K562 (cell line): ENCODE measurements around the gene MED15. TPM values are rescaled to one million over a fixed set of nuclear protein-coding genes. Genes with fewer than 3 reads are reported as not detected.

Source experiments
- CEBPB ChIP-seq: fragments of 450-650 bp; IDR thresholded peaks from 2 replicates; pipeline ENCODE4 v1.6.1; 2016; ENCODE audit warnings: missing genetic modification characterization, missing compliant biosample characterization
- ELK3 ChIP-seq: fragments of 450-650 bp; formaldehyde crosslinking; IDR thresholded peaks from 2 replicates; pipeline ENCODE4 v1.4.0; 2020; ENCODE audit warnings: mild to moderate bottlenecking
- ERF ChIP-seq: fragments of 450-650 bp; formaldehyde crosslinking; IDR thresholded peaks from 2 replicates; pipeline ENCODE4 v1.4.0; 2020; ENCODE audit warnings: mild to moderate bottlenecking, mixed read lengths
- IRF2 ChIP-seq: sonication (generic); formaldehyde crosslinking; IDR thresholded peaks from 2 replicates; pipeline ENCODE4 v1.8.1; 2022; ENCODE audit warnings: mild to moderate bottlenecking, missing genetic modification reagents
- MTA3 ChIP-seq: fragments of 450-650 bp; formaldehyde crosslinking; IDR thresholded peaks from 2 replicates; pipeline ENCODE4 v1.6.1; 2017; ENCODE audit warnings: mild to moderate bottlenecking, borderline replicate concordance
- POLR2B ChIP-seq: fragments of 450-650 bp; IDR thresholded peaks from 2 replicates; pipeline ENCODE4 v1.6.1; 2018; ENCODE audit warnings: low read depth; ENCODE audit not compliant: partially characterized antibody
- TAF9B ChIP-seq: fragments of 450-650 bp; IDR thresholded peaks from 2 replicates; pipeline ENCODE4 v1.6.1; 2018; ENCODE audit warnings: mild to moderate bottlenecking; ENCODE audit not compliant: partially characterized antibody
- TBL1XR1 ChIP-seq, 2 experiments: IDR thresholded peaks; 2 replicates each; pipeline ENCODE4 v1.6.1; 2012; ENCODE audit warnings: improper control_type of control experiment in 2 of 2, low read length in 2 of 2, mild to moderate bottlenecking in 1 of 2
- TEAD4 ChIP-seq, 2 experiments: sonication (generic) in 1 of 2; formaldehyde crosslinking in 1 of 2; IDR thresholded peaks; 2 replicates each; pipeline versions ENCODE4 v1.6.1 to v1.8.0; 2012 to 2022; ENCODE audit warnings: borderline replicate concordance in 1 of 2, inconsistent platforms in 1 of 2, low read length in 1 of 2, mild to moderate bottlenecking in 1 of 2, missing genetic modification reagents in 1 of 2
- ZNF165 ChIP-seq: fragments of 250-450 bp; sonication (Bioruptor Pico); IDR thresholded peaks from 2 replicates; pipeline ENCODE4 v1.4.0; 2020; ENCODE audit warnings: borderline replicate concordance
- ZNF253 ChIP-seq: fragments of 250-450 bp; sonication (Bioruptor Pico); conservative IDR thresholded peaks from 2 replicates; pipeline ENCODE4 v1.6.1; 2021; ENCODE audit warnings: mild to moderate bottlenecking
- ZNF436 ChIP-seq: fragments of 250-450, 450-650 bp; sonication (Bioruptor Pico); formaldehyde crosslinking; IDR thresholded peaks from 2 replicates; pipeline ENCODE4 v1.7.0; 2020; ENCODE audit warnings: mild to moderate bottlenecking
- polyA plus RNA-seq, 8 experiments: library from polyadenylated mRNA; depleted of rRNA in 4 of 8; stranded (reverse) in 5 of 8; unstranded in 3 of 8; fragments of >200 nt; fragmentation: Nextera tagmentation in 2 of 8; fragmentation: Illumina TruSeq in 1 of 8; extraction: Ambion mirVana in 2 of 8; extraction: Trizol in 1 of 8; gene quantifications; 2 replicates each; pipeline versions ENCODE4 v1.2.1 to v1.2.3, GENCODE V29; 2011 to 2014; ENCODE audit warnings: inconsistent platforms in 1 of 8, missing spikeins in 1 of 8
- total RNA-seq, 7 experiments: library from RNA; depleted of rRNA in 6 of 7; stranded (reverse); fragments of >200 nt in 6 of 7; fragmentation: Illumina TruSeq in 2 of 7; extraction: Trizol in 2 of 7; gene quantifications; 2 replicates each; pipeline versions ENCODE4 v1.2.1 to v1.2.3, GENCODE V29; 2011 to 2021; ENCODE audit warnings: low replicate concordance in 1 of 7
- TF ChIP-seq, protein P1 (sequence below): fragments of 250-450 bp; sonication (Bioruptor Pico); IDR thresholded peaks from 2 replicates; pipeline ENCODE4 v1.4.0; 2020; ENCODE audit warnings: mild to moderate bottlenecking, moderate library complexity
- TF ChIP-seq, protein P2 (sequence below): fragments of 250-450 bp; sonication (Bioruptor Pico); IDR thresholded peaks from 2 replicates; pipeline ENCODE4 v1.5.0; 2021; ENCODE audit warnings: mild to moderate bottlenecking, moderate library complexity

MED15 gene
- total and polyA plus RNA-seq, 9 of the 15 experiments (the other 6 are each of a cell fraction or from before 2014, with no cell fraction given), result 4.0 to 271 (median 60.1) TPM

DNA sequence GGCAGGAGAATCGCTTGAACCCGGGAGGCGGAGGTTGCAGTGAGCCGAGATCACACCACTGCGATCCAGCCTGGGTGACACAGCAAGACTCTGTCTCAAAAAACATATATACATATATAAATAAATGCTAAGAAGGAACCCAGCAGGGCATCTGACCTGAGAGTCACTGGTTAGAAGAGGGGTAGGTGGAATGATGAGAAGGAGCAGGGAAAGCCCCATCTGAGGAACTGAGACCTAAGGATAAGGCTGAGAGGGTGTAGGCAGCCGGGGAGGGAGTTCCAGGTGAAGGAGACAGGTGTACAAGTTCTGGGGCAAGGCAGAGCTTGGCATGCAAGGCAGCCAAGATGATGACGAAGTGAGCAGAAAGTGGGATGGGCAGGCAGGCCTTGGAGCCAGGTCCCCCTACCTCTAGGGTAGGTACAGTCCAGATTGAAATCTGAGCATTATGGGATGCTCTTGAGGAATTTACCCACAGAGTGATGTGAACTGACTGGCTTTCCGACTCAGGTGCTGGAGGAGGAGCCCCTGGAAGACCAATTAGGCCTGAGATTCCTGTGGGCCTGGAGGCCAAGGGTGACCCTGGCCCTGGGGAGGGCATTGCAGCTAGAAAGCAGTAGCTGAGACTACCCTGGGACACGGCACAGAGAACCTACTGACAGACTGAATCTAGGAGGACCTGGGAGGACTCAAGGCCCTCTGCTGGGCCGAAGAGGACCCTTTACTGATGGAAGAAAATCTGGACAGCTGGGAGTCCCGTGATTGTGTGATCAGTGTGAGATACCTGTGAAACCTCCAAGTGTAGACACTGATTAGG lies 34.6 kb upstream of the MED15 start (continued):
- TF ChIP-seq, protein P1, sequence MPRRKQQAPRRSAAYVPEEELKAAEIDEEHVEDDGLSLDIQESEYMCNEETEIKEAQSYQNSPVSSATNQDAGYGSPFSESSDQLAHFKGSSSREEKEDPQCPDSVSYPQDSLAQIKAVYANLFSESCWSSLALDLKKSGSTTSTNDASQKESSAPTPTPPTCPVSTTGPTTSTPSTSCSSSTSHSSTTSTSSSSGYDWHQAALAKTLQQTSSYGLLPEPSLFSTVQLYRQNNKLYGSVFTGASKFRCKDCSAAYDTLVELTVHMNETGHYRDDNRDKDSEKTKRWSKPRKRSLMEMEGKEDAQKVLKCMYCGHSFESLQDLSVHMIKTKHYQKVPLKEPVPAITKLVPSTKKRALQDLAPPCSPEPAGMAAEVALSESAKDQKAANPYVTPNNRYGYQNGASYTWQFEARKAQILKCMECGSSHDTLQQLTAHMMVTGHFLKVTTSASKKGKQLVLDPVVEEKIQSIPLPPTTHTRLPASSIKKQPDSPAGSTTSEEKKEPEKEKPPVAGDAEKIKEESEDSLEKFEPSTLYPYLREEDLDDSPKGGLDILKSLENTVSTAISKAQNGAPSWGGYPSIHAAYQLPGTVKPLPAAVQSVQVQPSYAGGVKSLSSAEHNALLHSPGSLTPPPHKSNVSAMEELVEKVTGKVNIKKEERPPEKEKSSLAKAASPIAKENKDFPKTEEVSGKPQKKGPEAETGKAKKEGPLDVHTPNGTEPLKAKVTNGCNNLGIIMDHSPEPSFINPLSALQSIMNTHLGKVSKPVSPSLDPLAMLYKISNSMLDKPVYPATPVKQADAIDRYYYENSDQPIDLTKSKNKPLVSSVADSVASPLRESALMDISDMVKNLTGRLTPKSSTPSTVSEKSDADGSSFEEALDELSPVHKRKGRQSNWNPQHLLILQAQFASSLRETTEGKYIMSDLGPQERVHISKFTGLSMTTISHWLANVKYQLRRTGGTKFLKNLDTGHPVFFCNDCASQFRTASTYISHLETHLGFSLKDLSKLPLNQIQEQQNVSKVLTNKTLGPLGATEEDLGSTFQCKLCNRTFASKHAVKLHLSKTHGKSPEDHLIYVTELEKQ, result no peak
- TF ChIP-seq ZNF165 (no peak), ZNF253 (CRISPR knock-in tag) (no peak), MTA3 (no peak), ELK3 (CRISPR knock-in tag) (no peak), ZNF436 (CRISPR knock-in tag) (no peak), IRF2 (CRISPR knock-in tag) (no peak), ERF (CRISPR knock-in tag) (no peak), TAF9B (no peak), POLR2B (peak; percentile 27), TBL1XR1 (IDR thresholded peaks at IDR 0.05; ENCODE audit: low read length in 2 of 2) (no peak), TEAD4 (IDR thresholded peaks at IDR 0.05; ENCODE audit: low read length) (no peak), TEAD4 (CRISPR knock-in tag; IDR thresholded peaks at IDR 0.05; ENCODE audit: borderline replicate concordance) (no peak), CEBPB (tag) (no peak)
- TF ChIP-seq, protein P2, sequence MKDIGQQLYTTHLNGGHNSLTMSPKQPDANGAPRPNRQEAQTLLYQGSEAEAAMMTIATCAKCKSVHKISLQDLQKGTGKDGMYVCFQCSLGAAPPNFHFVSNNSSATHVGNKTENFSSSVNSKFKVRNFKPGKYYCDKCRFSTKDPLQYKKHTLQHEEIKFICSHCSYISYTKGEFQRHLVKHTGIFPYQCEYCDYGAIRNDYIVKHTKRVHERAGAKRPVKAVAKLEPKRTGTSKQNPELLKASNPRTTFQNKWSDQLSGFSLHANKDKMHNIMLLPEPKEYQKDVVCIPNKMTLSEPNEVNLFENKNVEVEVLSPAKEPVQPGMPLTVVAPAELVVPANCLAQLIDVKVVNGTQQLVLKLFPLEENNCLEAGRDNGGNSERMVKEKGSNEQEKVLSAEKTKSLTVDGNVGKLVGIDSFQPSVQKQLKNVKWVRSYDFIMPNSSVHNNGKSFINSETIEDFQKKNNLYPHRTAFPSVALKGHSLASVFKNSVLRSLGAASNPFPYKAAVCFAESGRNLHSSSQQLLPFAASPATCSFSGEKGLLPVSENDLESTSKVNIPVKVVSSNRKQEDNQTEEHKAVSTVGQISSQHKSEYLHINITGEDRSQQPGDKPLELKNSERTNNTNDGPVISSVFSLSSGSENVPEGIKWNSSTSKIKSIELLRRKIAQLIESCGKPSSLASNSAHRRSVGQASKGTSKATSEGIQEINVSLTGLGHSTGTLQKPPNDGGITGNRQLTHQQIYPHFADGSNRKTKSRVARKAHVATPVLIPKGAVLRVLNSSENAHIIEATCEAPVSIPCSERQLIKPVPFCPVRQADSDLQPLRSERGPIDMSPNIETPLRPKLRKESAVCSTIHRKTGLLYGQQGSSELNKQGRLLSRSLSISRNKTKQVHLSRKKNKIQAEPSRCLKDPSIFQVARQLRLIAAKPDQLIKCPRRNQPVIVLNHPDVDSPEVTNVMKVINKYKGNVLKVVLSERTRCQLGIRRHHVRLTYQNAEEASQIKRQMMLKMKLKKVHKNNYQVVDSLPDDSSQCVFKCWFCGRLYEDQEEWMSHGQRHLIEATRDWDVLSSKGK (CRISPR knock-in tag), result no peak
